8988T (cell line): ENCODE measurements around the gene DLX4.

ENCODE experiments used
- DNase-seq: peaks from one replicate; pipeline ENCODE4 v3.0.0; 2011

The DLX4 gene, protein sequence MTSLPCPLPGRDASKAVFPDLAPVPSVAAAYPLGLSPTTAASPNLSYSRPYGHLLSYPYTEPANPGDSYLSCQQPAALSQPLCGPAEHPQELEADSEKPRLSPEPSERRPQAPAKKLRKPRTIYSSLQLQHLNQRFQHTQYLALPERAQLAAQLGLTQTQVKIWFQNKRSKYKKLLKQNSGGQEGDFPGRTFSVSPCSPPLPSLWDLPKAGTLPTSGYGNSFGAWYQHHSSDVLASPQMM

DNA sequence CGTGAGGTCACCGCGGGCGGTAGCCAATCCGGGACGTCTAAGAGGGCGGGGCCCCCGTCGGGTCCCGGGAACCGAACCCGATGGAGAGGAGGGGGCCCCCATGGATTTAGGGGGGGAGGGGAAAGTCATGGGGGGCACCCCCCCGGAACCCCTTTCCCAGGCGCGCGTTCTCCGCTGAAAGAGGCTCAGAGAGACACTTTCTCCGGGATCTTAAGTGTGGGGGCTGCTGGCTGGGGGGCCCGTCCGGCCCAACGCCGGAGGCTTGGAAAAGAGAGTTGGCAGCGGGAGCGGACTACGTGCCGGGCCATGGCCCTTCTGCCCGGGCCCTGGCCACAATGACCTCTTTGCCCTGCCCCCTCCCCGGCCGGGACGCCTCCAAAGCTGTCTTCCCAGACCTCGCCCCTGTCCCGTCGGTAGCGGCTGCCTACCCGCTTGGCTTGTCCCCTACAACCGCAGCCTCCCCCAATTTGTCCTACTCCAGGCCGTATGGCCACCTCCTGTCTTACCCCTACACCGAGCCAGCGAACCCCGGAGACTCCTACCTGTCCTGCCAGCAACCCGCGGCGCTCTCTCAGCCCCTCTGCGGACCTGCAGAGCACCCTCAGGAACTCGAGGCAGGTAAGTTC lies at the start of gene DLX4:
Gene DLX4 (plus strand): TSS at position 57 of the 626 bp plus-strand sequence. CDS start 279 bp downstream, at position 336.
- peak; percentile 99 for DNase-seq

DNA sequence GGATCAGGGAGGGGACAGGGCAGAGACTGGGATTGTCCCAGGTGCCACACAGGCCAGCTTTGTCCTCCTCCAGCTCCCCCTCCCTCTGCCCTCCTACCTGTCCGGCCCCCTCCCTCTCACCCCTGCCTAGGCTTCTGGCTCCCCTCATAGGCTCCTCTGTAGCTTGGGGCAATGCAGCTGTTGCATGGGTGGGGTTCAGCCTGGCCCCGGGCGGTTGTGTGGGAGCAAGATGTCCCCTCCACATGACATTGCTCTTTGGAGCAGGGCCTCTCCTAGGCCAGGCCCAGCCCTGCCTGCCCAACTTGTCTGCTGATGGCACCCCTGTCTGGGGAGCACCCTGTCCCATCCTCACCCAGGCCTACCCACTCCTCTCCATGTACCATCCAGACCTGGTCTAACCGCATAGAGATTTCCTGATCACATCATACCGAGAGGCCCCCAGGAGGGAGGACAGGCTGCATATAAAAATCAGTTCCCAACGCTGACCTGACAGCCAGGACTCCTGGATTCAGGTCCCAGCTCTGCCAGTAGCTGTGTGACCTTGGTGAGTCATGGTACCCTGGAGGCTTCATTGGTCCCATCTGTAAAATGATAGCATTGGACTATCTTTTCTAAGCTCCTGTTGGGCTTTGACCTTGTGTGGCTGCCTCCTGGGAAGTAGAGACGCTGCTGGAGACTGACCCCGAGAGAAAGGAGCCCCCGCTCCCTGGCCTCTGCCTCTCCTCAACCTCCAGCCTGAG lies 48.8 kb upstream of the DLX4 start:
- DNase-seq = no peak

DNA sequence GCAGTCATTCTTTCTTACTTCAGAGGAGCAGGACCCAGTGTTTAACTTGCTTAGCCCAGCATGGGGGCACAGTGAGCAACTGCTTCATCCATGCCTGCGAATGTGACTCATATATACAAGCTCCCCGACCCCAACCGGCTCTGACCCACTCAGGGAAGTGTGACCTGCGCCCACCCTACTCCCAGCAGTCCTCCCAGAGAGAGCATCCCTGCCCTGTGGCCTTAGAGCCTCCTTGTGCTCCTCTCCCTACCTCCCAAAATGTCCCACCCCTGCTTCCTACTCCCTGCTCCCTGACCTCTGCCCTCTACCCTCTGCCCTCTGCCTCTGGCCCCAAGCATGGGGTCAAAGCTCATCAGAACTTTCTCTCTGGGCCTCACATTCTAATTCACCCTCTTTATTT lies 46.9 kb upstream of the DLX4 start:
- DNase-seq = no peak

DNA sequence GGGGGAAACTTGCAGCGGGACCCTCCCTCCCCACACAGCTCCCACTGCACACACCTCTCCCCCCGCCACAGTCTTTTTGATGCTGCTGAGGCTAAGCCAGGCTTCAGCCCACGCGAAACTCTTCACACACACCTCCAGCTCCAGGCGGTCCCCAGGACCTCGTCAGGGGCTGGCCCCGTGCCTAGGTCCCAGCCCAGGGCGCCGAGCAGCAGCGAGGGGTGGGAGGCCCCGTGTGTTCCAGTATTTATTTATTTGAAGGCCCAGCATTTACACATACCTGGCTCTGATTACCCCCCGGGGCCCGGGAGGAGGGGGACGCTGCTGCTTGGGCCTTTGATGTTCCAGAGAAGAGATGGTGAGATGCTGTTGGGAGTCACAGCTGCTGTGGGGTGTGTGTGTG lies 44.9 kb upstream of the DLX4 start:
- DNase-seq = no peak

DNA sequence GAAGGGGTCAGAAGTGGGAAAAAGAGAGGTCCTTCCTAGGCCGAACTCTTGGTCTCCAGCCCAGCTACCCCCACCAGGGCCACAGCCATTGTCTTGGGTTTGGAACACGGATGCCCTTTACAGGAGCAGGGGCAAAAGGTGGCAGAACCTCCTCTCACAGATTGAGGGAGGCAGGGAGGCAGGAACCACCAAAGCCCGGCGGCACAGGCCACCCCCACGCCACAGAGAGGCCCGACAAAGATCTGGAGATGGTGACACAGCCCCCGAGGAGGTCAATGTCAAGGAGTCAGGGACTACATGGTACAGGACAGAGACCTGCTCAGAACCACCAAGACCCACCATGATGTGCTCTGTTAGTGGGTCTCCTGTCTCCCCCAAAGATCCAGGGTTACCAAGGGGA lies 44.4 kb upstream of the DLX4 start:
- DNase-seq = no peak

DNA sequence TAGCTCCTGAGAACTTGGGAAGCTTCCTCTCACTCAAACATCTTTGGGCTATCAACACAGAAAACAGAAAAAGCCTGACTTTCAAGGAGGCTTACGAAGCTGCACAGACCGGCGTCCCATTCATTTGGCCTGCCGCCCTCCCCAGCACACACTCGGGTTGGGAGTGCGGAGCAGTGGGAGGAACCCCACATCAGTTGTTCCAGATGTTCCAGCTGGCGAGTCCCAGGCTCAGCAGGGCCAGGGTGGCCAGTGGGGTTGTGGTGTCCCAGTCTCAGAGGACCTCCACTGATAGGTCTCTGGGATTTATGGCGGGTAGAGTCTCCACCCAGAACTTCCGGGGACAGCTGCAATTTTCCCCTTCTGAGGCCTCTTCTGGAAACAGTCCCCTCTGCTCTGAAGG lies 43.1 kb upstream of the DLX4 start:
- DNase-seq = no peak

DNA sequence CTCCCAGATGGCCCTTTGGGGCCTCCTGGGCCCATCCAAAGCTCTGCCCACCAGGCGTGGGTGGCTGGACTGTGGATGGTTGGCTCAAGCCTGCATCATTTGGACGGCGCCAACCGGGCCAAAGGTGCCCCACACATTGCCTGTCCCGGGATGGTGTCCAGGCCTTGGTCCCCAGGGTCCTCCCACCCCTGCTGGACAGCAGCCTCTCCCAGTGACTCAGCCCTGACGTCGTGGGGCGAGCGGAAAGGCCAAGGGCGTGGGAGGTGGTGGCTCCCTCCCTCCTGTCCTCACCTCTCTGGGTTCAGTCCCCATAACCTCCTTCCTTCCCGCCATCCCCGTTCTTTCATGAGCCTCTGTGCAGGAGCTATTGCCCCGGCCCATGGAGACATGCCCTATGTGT lies 42.1 kb upstream of the DLX4 start:
- DNase-seq = no peak

DNA sequence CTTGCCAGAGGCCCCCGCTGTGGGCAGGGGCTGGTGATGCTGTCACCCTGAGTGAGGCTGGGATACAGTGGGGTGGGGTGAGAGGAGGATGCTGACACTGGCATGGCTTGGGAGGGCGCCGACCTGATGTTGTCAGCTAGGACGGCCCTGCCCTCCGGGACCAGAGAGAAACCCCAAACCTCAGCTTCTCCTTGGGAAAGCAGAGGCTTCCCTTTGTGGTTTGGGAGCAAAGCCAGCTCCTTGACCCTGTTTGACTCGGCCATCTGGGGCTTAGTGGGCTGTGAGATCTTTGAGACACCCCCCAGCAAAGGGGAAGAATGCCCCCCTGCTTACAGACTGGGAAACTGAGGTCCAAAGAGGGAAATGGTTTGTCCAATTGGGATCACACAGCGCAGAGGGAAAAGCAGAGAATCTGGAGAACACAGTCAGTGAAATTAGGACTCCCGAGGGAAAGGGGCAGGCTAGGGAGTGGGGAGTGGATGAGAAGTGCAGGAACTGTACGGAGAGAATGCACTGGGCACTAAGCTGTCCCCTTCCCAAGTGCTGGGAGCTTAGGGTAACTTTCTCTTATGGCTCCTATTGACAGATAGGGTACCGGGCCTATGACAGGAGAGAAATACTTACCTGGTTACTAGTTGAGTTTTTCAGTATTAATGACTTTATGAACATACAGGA lies 40.7 kb upstream of the DLX4 start:
- DNase-seq = no peak

DNA sequence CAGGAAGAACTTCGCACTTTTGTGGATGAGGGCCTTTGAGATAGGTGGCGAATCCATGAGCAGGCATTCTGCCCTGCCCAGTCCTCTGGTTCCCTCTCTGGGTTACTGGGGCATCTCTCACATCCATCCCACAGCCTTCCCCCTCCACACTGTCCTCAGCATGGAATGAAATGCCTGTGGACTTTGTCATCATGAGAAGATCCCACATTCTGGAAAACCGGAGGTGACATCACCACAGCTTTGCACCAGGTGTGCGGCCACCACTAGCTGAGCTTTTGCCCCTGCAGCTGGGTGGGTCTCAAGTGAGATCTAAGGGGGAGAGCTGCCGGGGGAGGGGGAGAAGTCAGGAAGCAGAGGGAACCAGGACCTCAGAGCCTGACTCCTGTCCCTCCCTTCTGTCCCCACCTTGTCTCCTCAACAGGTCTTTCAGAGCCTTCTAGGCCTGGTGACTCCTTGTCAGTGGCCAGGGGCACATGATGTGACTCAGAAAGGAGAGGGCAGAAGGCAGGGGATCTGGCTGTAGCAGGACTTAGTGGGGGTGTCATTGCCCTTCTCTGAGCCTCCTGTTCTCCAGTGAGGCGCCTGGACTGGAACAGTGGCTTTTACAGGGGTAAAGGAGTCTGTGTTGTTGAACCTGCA lies 40.0 kb upstream of the DLX4 start:
- peak; percentile 88 for DNase-seq

DNA sequence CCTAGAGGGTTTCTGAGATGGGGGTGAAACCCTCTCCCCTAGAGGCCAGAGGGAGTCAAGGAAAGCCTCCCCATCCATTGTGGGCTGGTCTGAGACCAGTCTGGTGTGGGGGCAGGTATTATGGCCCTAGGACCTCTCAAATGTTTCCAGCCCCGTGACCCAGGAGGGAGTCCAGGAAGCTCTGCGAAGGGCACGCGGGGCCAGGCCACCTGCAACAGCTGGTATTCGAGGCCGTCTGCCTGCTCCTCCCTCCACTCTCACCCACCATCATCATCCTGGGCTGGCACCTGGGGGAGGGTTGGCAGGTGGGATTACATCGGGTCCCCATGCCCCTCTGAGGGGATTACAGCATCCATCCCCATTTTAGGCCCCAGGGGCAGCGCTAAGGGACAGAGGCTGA lies 38.1 kb upstream of the DLX4 start:
- DNase-seq = no peak

DNA sequence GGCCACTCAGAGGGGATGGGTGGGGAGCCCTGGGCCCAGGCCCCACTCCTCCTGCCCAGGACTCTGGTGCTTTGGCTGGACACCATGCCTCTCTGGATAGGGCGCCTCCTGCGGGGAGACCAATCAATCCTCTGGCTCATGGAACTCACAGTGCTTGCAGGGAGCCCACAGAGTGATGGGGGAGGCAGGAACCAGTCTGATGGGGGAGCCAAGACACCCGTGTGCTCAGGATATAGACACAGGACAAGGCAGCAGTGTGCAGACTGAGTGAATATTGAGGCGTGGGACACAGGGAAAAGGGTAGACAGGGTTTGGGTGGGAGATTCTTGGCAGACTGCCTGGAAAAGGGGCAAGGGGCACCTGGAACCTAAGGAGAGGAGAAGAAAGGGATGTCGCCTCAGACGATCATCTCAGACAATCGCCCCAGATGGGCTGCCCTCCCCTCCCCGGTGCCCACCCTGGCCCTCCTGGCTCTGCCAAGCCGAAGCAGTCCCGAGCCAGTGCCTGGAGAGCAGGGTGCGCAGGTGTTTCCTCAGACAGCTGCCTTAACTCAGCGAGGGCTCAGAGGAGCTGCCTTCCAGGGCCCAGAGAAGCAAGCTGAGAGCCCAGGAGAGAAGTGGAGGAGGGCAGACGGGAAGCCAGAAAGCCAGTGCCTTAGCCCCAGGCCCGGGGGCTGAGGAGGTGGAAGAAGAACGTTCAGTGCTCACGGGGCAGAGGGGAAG lies 37.4 kb upstream of the DLX4 start:
- no peak for DNase-seq

DNA sequence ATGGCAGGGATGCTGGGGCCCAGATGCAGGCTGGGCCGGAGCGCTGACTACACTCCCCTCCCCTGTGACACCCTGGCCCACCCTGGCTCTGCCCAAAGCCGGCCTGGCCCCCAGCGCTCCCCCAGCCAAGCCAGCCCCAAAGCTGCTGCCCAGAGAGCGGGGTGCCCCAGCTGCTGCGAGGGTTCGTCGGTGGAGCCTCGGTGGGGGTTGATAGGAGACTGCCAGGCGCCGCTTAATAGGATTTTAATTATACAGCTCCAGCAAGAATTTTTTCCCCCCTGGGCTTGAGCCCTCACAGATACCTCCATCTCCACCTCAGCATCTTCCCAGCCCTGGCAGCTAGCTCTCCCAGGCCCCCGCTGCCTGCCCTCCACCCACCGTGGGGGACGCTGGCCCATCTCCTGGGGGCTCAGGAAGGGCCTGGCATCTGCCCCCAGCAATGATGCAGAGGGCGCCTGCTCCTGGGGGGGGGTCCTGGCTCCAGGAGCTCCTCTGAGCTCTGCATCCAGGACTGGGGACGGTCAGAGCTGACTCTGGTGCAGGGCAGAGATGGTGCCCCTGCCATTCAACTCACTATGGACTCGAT lies 36.8 kb upstream of the DLX4 start:
- DNase-seq = no peak

DNA sequence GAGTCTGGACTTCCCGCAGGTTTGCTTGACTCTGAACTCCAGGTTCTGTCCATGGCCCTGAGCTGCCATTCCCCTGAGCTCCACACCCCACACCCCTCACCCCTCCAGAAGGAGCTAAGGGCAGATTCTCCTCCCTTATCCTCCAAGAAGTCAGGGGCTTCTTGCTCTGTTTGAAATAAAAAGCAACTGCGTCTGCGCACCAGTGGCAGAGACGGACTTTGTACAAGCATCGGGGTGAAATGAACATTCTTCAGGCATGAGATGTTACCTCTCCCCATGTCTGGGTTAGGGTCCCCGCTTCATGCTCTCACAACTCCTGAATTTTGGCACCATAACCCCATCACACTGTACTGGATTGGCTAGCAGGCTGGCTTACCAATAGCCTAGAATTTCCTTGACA lies 36.1 kb upstream of the DLX4 start:
- no peak for DNase-seq

DNA sequence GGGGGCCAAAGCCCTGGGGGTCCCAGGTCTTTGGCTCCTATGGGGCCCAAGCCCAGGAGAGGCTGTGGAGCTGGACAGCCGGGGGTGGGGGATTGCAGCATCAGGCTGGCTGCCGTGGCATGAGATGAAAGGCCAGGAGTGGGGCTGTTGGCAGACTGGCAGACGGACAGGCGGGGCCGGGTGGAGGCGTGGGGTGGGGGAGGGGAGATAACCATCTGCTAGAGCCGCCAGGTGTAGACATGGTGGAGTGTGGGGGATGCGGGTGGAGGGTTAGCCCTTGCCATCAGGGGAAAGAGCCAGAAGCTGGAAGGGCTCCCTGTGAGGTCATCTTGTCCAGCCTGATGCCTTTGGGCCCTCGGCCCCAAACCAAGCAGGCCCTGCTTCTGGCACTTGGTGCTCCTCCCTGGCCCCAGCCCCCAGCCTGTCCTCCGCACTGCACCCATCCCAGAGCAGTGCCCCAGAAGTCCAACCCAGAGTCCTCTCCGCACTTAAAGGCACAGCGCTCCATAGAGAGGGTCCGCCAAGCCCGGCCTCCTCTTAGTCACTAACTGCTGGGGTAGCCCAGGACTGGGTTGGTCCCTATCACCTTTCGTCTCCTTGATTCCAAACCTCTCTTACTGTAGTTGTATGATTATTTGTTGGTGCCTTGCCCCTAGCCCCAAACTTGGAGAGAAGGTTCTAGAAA lies 33.3 kb upstream of the DLX4 start:
- DNase-seq = no peak

DNA sequence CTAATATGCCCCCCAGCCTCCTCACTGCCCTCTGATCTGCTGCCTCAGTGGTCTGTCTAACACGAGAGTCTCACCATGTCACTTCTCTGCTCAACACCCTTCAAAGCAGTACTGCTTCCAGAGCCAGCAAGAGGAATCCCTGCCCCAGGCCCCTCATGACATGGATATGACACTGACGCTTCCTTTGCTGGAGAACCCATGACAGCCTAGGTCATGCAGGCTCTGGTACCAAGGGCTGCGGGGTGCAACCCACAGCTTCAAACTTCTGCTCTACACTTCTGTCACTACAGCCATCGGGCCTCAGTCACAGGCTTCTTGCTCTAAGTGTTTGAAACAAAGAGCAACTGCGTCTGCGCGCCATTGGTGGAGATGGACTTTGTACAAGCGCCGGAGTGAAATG lies 32.6 kb upstream of the DLX4 start:
- no peak for DNase-seq

DNA sequence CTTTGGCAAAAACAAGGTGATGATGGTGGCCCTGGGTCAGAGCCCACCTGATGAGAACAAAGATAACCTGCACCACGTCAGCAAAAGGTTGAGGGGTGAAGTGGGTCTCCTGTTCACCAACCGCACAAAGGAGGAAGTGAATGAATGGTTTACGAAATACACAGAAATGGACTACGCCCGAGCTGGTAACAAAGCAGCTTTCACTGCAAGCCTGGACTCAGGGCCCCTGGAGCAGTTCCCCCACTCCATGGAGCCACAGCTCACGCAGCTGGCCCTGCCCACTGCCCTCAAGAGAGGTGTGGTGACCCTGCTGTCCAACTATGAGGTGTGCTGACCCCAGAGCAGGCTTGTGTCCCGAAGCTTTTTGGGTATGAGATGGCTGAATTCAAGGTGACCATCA lies 29.7 kb upstream of the DLX4 start:
- no peak for DNase-seq

DNA sequence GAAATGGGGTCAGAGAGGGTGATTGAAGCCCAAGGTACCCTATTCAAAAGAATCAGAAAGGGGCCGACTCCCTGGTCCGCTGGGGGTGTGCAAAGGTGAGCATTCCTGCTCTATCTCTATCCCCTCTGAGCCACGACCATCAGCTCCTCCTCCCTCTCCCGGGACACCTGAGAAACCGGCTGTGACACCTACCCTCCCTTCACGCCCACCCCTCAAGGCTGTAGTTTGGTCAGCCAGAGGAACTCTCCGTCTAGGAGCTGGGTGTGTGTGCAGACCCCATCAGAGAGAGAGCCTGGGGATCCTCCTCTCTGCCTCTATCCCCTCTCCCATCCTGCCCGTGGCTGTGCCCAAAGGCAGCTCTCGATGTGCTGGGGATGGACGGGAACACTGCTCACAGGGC lies 27.6 kb upstream of the DLX4 start:
- no peak for DNase-seq

DNA sequence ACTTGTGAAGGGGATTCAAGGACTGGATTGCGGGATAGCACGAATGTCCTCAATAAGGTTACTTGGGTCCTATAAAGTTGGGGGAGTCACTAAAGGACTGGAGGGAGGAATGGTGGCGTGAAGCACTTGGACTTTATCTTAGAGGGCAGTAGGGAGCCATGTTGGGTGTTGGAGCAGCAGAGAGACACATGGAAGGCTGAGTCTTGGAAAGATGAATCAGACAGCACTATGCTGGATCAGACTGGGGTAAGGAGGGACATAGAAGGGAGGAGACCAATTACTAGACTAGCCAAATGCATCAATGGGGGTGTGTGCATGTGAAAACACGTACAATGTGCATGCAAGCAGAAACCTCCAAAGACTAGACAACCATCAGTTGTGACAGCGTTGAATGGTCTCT lies 26.0 kb upstream of the DLX4 start:
- DNase-seq = no peak

DNA sequence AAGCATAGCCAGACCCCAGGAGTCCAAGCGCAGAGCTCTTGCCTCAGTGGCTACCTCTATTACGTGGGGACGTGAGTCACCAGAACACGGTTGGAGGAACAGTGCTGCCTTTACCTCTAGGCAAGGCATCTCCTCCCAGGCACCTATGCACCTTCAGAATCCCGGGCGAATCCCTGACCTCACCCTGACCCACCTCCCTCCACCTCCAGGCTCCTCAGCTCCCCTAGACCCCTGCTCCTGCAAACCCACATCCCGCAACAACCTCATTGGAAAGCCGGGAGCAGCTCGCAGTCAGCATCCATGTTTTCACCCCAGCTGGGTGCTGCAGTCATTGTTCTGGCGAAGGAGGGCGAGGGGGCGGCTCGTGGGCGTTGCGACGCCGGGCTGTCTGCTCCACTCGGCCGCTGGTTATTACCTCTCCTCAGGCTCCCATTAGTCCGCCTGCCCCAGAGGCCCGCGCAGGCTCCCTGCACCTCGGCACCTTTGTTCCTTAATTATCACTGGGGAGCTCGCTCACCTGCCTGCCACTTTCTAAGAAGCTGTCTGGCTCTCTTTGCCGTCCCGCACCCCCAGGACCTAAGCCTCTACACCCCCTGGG lies 24.6 kb upstream of the DLX4 start:
- DNase-seq = no peak

DNA sequence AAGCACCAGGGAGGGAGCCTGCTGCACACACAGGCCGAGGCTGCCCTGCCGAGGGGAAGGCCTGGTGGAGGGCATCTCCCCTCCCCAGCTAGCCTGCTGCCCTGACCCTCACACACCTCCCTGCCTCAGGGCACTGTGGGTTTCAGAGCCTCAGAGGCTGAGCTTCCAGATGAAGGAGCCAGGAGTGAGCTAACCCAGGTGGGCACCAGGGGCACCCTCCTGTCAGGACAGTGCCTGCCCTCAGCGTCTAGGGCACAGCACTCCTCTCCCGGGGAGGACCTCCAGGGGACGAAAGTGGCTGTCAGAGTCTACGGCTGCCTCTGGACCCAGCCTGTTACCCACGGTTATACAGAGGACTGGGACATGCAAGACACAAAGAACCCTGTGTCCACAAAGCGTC lies 22.8 kb upstream of the DLX4 start:
- no peak for DNase-seq

DNA sequence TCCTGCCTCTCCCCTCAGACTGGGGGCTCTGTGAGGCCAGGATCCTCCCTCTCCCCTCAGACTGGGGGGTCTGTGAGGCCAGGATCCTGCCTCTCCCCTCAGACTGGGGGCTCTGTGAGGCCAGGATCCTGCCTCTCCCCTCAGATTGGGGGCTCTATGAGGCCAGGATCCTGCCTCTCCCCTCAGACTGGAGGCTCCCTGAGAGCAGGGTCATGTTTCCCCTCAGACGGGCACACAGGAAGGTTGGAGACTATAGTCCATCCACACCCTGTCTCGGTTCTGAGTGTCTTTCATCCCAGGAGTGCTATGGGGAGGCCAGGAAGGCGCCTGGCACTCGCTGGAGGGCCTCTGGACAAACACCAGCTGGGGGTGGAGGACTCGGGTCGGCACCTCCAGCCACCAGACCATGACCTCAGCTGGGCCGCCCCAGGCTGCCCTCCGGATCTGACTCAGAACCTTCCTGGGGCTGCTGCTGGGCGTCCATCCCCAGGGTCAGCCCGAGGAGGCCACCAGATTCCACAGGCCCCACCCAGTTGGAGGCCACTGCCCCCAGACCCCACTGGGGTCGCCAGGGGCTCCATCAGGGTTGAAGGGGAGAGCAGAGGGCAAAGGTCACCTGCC lies 21.9 kb upstream of the DLX4 start:
- no peak for DNase-seq
